Endothelial cell (in vitro differentiated cells): ENCODE results near the gene SLF1. TPM values are rescaled to one million over a fixed set of nuclear protein-coding genes. Genes with fewer than 3 reads are reported as not detected.

Experiments
- total RNA-seq: library from RNA; stranded (reverse); fragmentation: NEBNext Ultra II Directional; extraction: Animal tissue kit (Norgen Biotek cat#: 25700); gene quantifications from one replicate; pipeline ENCODE4 v1.2.1, GENCODE V29; 2021; ENCODE audit not compliant: unreplicated experiment

SLF1 gene
- total RNA-seq, 1 donor from 2014 or later, result 4.6 TPM

Other genes starting within 250 kb of the SLF1 start
- gene KIAA0825, start 65 bp upstream of the SLF1 start, total RNA-seq, result 2.0 TPM